Measurements from ENCODE around the gene OPTC.

- TF ChIP-seq CTCF (IDR thresholded peaks at IDR 0.05 in 4 of 5, conservative IDR thresholded peaks at IDR 0.05 in 1 of 5) (no peak), POLR2A (IDR thresholded peaks at IDR 0.05) (no peak)
Observed at GRCh38 chr1:203473781-203474305, 20.1 kb upstream of the OPTC start.

Data from gastrocnemius medialis (tissue), 4 donors.